ENCODE results near the gene ITPR2.
A peak's percentile ranks its signal among the peaks of the same experiment; 100 is the strongest.

Gene ITPR2

DNA sequence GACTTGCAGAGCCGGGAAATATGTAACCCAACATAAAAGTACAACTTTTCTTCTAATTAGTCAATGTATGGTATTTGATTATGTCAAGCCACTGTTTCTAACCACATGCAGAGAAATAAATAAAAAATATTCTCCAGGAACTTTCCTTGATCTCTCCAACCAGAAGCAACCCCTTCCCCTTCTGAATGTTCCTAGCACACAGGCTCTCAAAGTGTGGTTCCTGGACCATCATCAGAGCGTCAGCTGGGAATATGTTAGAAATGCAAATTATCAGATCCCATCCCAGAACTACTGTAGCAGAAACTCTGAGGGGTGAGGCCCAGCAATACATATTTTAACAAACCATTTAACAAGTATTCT lies 21.0 kb upstream of the ITPR2 start:
- TF ChIP-seq, protein P1, sequence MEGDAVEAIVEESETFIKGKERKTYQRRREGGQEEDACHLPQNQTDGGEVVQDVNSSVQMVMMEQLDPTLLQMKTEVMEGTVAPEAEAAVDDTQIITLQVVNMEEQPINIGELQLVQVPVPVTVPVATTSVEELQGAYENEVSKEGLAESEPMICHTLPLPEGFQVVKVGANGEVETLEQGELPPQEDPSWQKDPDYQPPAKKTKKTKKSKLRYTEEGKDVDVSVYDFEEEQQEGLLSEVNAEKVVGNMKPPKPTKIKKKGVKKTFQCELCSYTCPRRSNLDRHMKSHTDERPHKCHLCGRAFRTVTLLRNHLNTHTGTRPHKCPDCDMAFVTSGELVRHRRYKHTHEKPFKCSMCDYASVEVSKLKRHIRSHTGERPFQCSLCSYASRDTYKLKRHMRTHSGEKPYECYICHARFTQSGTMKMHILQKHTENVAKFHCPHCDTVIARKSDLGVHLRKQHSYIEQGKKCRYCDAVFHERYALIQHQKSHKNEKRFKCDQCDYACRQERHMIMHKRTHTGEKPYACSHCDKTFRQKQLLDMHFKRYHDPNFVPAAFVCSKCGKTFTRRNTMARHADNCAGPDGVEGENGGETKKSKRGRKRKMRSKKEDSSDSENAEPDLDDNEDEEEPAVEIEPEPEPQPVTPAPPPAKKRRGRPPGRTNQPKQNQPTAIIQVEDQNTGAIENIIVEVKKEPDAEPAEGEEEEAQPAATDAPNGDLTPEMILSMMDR (IDR thresholded peaks at IDR 0.05) = no peak
- no peaks in the 10 kb centered on the region for H3K9me3 ChIP-seq
- no peak overlapping the region for H3K27ac ChIP-seq
- H3K4me3 ChIP-seq = no peak overlapping the region
- intact Hi-C loops (cut with DNase I; ENCODE audit: low total_unique reads) = no loop called here
- no peaks in the 10 kb centered on the region for H3K27me3 ChIP-seq
- no peak for DNase-seq
- H3K4me1 ChIP-seq = peaks cover 0 to 4% (median 0%) of the 10 kb centered on the region in 4 donors
- H3K36me3 ChIP-seq = no peaks in the 10 kb centered on the region

DNA sequence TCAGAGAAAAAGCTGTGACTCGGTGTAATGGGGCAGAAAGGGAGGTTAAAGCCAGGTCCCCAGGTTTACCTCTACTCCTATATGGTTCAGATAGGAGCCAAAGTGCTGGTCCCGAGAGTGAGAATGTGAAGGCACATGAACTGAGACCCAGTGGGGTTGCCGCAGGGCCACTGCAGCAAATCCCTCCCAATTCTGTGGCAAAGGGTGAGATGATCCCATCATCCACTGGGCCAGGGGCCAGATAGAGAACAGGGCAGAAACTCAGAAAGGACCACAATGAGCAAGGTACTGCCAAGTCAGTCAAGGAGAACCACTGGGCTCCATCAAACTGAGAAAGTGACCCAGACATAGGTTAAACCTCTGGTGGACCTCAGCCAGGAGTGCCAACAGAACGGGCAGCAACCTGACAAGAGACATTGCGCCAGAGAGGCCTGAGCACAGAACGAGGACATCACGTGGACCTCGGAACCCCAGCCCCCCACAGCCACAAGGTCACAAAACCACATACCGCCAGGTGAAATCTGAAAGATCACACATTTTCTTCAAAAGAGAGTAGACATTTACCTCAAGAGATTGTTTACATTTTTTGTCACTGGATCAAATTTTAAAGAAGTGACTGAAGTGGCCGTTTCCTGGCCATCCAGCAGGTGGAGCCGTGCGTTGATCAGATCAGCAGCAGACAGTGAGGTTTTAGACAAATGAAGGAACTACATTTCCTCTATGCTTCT lies 20.5 kb upstream of the ITPR2 start:
- no peaks in the 10 kb centered on the region for H3K9me3 ChIP-seq
- no peak overlapping the region for H3K27ac ChIP-seq
- intact Hi-C loops (cut with DNase I; ENCODE audit: low total_unique reads) = no loop called here
- DNase-seq = peak; percentile 54 to 72
- TF ChIP-seq, protein P1 (IDR thresholded peaks at IDR 0.05) = peak; percentile 79 to 80
- H3K27me3 ChIP-seq = no peaks in the 10 kb centered on the region
- peaks cover 0 to 4% (median 0%) of the 10 kb centered on the region in 4 donors for H3K4me1 ChIP-seq
- H3K36me3 ChIP-seq = no peaks in the 10 kb centered on the region
- H3K4me3 ChIP-seq = no peak overlapping the region

DNA sequence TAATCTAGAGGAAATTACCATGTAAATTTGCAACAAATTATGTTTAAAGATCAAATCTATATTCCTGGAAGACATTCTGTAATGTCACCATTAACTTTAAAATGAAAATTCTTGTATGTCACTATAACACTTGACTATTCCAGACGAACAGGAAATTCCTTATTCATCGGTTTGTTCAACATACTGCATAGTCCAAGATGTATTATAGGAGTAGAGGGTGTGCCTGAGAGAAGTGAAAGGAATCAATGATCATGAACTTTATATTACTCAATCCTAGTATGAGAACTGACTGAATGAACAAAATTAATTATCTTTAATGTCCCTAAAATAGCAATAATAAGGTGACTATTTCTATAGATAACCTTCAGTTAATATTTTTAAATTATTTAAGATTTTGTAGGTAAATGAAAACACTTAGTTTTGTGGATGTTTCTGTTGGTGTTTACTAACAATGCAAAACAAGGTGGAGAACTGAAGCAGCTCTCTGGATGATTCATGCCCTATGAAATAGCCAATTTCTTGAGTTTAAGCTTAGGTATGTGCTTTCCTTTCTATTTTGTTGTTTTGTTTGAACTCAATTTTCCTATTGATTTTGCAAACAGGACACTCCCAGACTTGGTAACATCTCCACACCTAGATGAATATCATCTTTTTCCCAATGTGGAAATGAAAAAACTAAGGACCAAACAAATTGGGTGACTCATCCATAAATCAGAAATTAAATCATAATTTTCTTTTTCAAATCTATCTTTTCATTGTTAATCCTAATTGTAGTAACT lies 18.2 kb upstream of the ITPR2 start:
- intact Hi-C loops (cut with DNase I; ENCODE audit: low total_unique reads) = no loop called here
- Histone ChIP-seq H3K9me3 (no peaks in the 10 kb centered on the region), H3K27me3 (no peaks in the 10 kb centered on the region), H3K27ac (no peak overlapping the region), H3K4me1 (peaks cover 0 to 4% (median 2%) of the 10 kb centered on the region in 4 donors), H3K36me3 (no peaks in the 10 kb centered on the region), H3K4me3 (no peak overlapping the region)
- DNase-seq = no peak
- TF ChIP-seq, protein P1 (IDR thresholded peaks at IDR 0.05) = no peak

DNA sequence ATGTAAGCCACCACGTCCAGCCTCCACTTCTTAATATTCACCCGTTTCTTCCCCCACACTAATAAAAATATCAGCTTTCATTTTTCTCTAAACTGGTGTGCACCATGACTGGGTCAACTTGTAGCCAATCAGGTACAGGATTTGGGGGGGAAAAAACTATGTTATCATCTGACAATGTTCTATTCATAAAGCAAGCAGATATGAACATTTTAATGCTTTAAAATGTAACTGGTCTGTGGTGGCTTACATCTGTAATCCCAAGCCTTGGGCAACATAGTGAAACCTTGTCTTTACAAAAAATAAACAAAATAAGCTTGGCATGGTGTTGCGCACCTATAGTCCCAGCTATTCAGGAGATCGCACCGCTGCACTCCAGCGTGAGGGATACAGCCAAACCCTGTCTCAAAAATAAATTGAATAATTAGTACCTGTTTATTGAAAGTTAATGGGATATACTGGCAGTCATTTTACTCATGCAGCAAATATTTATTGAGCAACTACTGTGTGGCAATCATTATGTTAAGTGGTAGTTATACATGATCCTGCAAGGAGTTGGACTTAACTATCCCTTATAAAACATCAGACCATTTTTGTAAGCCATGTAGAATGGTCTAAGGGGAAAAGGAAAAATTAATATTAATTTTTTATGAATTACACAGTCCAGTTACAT lies 15.3 kb upstream of the ITPR2 start:
- H3K36me3 ChIP-seq = no peaks in the 10 kb centered on the region
- no peak overlapping the region for H3K4me3 ChIP-seq
- H3K27ac ChIP-seq = no peak overlapping the region
- H3K9me3 ChIP-seq = no peaks in the 10 kb centered on the region
- no peaks in the 10 kb centered on the region for H3K27me3 ChIP-seq
- DNase-seq = no peak
- TF ChIP-seq, protein P1 (IDR thresholded peaks at IDR 0.05) = no peak
- H3K4me1 ChIP-seq = peaks cover 0 to 20% (median 4%) of the 10 kb centered on the region in 4 donors
- intact Hi-C loops (cut with DNase I; ENCODE audit: low total_unique reads) = no loop called here

DNA sequence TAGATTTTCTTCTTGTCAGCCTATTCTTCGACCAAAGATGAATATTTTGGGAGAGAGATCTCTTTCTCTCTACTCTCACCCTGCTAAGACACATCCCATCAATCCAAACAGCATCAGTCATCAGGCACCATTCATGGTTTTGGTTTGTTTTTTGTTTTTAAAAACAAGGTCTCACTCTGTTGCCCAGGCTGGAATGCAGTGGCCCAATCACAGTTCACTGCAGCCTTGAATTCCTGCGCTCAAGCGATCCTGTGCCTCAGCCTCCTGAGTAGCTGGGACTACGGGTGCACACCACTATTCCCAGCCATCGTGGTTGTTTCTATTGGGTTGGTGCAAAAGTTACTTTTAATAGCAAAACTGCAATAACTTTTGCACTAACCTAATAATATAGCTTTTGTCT lies 14.4 kb upstream of the ITPR2 start:
- TF ChIP-seq, protein P1 (IDR thresholded peaks at IDR 0.05) = no peak
- H3K27me3 ChIP-seq = no peaks in the 10 kb centered on the region
- no peak overlapping the region for H3K27ac ChIP-seq
- DNase-seq = no peak
- no peaks in the 10 kb centered on the region for H3K9me3 ChIP-seq
- H3K36me3 ChIP-seq = no peaks in the 10 kb centered on the region
- intact Hi-C loops (cut with DNase I; ENCODE audit: low total_unique reads) = no loop called here
- peaks cover 0 to 20% (median 4%) of the 10 kb centered on the region in 4 donors for H3K4me1 ChIP-seq
- H3K4me3 ChIP-seq = no peak overlapping the region

Measured in tibial artery (tissue), 4 donors.